Measurements from ENCODE around the gene TM9SF1.

DNA sequence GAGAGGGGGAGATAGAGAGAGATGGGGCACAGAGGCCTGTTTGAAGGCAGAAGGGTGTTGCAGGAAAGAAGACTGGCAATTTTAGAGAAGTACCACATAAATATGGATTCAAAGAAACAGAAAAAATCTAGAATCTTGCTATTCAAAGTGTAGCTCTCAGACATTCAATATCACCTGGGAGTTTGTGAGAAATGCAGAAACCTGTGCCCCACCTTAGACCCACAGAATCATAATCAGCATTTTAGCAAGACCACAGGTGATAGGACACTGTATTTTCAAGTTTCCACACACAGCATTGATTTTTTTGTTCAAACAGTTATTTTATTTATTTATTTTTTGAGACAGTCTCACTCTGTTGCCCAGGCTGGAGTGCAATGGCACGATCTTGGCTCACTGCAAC is 33.7 kb upstream of the TM9SF1 start:
- no peak for TF ChIP-seq POLR2A (IDR thresholded peaks at IDR 0.05; ENCODE audit: low read depth, low read length)
- TF ChIP-seq MAZ (IDR thresholded peaks at IDR 0.05; ENCODE audit: borderline replicate concordance, low read depth, low read length), result no peak
- TF ChIP-seq, protein P1, sequence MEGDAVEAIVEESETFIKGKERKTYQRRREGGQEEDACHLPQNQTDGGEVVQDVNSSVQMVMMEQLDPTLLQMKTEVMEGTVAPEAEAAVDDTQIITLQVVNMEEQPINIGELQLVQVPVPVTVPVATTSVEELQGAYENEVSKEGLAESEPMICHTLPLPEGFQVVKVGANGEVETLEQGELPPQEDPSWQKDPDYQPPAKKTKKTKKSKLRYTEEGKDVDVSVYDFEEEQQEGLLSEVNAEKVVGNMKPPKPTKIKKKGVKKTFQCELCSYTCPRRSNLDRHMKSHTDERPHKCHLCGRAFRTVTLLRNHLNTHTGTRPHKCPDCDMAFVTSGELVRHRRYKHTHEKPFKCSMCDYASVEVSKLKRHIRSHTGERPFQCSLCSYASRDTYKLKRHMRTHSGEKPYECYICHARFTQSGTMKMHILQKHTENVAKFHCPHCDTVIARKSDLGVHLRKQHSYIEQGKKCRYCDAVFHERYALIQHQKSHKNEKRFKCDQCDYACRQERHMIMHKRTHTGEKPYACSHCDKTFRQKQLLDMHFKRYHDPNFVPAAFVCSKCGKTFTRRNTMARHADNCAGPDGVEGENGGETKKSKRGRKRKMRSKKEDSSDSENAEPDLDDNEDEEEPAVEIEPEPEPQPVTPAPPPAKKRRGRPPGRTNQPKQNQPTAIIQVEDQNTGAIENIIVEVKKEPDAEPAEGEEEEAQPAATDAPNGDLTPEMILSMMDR (conservative IDR thresholded peaks at IDR 0.05; ENCODE audit: low read depth, low read length), result no peak
- no peak for TF ChIP-seq CHD1 (IDR thresholded peaks at IDR 0.05; ENCODE audit: low read depth, low read length)
- TF ChIP-seq CEBPB (IDR thresholded peaks at IDR 0.05; ENCODE audit: low read depth, low read length), result no peak
